H54 (cell line): ENCODE data around the gene EFL1.
"Not testable (repeated sequence)": the region's sequence is repeated elsewhere in the genome, so short reads cannot be mapped to it uniquely, and the experiment has no call there.

ENCODE experiments used
- DNase-seq: peaks from one replicate; pipeline ENCODE4 v3.0.0; 2011; ENCODE audit warnings: low spot score, mixed read lengths; ENCODE audit not compliant: insufficient read length
- FAIRE-seq: peaks from 3 replicates; lab custom pipeline; 2011; peaks lifted over from hg19 to GRCh38; lab: Jason Lieb, UNC
- POLR2A ChIP-seq: IDR thresholded peaks from 2 replicates; pipeline ENCODE4 v1.6.1; 2011; ENCODE audit warnings: low read depth, mild to moderate bottlenecking, low read length

Gene EFL1

DNA sequence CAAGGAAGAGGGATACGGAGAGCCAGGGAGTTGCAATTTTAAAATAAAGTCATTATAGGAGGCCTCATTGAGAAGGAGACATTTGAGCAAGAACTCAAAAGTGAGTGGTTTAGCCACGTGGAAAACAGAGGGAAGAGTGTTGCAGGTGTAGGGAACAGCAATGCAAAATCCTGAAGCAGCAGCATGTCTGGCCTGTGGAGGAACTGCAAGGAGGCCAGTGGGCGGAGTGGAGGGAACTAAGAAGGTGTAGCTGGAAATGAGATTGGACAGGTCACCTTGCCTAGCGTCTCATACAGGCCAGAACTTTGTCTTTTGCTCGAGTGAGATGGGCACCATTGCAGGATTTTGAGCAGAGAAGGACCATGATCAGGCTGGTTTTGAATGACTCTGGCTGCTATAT is 35.0 kb upstream of the EFL1 start:
- TF ChIP-seq POLR2A: no peak
- no peak for FAIRE-seq

DNA sequence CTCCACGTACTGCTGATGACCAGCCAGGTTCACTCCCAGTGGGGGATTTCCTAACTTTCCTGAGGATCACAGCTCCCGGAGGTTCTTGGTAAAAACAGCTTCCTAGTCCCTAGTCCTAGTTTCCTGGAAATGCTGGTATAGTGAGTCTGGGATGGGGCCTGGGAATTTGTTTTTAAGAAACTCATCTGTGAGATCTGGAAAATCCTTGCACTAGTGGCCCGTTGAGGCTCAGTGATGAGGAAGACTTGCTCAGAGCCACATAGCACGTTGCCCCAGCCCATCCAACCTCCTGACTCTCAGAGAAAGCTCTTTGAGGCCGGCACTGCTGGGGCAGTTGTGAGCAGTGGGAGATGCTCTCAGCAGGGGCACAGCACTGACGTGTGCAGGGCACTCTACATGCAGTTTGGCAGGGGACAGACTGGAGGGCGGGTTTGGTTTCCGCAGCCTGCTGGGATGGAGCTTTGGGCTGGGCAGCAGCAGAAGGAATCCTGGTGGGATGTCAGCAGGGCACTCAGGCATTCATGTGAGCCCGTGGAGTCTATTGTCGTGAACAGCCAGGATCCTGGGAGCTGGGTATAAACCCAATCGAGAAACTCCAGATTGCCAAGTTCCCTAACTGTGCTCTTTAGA is 31.6 kb upstream of the EFL1 start:
- FAIRE-seq (no peak), DNase-seq (no peak)
- no peak for TF ChIP-seq POLR2A

More for the DNA sequence above, 35.0 kb upstream of the EFL1 start:
- no peak for DNase-seq

DNA sequence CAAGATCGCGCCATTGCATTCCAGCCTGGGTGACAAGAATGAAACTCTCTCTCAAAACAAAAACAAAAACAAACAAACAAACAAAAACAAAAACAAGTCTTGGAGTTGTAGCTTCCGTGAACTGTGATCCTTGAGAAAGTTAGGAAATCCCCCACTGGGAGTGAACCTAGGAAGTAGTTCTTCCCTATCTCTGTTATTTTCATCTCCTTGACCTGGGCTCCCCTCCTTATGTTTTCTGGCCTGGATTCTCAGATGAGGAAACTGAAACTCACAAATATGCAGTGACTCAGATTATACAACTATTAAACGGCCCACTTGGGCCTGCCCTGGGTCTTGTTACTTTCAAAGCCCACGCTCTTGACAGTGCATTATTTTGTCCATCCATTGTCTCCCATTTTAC is 29.7 kb upstream of the EFL1 start:
- DNase-seq (no peak), FAIRE-seq (no peak)
- no peak for TF ChIP-seq POLR2A

DNA sequence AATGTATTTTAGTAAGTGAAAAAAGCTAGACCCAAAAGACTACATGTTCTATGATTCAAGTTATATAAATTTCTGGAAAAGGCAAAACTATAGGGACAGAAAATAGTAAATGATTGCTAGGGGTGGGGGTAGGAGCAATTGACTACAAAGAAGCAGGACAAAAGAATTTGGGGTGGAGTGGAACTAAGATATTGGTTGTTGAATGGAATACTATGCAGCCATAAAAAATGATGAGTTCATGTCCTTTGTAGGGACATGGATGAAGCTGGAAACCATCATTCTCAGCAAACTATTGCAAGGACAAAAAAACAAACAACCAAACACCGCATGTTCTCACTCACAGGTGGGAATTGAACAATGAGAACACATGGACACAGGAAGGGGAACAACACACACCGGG is 25.7 kb upstream of the EFL1 start:
- FAIRE-seq, DNase-seq: not testable (repeated sequence)

DNA sequence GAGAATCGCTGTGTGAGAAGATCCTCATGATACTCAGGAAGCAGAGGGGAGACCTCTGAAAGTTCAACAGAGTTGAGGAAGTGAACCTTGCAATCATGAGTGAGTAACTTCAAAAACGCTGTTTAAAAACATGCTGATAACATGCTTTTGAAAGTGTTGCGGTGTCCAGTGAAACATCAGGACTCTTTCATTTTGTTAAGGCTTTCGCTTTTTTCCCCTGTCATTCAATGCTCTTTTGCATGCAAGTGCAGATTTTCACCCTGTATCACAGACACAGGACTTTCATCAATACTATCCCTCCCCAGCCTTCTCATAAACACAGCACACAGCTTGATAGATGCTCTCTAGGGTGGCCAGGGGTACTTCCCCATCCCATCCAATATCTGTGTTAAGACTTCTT is 23.9 kb upstream of the EFL1 start:
- DNase-seq, FAIRE-seq: not testable (repeated sequence)

DNA sequence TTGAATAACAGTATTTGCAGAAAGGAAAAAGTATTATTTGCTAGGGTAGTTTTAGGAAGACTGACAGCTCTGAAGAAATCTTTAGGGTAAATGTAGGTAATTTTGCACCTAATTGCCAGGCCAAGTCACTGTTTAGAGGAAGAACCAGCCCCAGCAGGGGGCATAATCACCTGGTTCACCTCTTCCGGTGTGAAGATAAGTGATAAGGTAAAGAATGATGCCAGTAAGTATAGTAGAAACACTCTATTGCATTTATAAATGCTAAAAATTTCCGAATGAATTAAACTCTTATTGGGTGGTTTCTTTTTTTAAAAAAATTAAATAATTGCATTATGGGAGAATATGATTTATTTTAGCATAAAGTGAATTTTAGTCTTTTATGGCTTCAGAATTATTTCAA is 21.8 kb upstream of the EFL1 start:
- FAIRE-seq: peak; percentile 55
- not testable (repeated sequence) for DNase-seq

DNA sequence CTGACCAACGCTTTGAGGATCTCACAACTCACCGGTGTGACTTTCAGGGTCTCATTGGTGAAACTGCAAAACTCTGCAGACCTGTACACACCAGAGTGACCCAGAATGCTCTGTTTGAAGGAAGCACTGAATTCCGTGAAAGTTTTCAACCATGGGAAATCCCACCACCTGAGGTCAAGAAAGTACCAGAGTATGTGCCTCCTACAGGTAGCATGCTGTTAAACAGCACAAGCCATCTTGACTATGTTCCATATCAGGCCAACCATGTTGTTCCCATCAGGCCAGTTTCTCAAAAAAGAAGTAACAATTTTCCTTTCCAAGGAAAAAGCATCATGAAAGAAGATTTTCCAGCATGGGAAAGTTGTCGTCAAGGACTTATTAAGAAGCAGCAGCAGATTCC is 19.9 kb upstream of the EFL1 start:
- not testable (repeated sequence) for FAIRE-seq, DNase-seq

DNA sequence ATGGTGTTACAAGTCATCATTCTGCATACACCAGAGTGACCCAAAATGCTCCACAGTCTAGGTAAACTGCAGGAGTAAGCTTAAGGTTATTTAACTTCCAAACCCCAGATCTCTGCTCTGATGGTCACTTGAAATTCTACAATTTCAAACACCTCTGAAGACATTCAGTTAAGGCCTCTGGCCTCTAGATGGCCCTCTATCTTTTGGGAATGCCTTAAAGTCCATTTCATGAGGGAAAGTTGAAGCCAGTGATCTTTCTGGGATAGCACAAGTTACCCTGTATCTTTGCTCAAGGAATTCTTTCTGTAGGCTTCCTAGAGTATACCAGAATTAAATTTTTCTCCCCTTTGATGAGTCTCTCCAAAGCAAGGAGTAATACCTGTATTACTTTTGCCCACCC is 18.7 kb upstream of the EFL1 start:
- FAIRE-seq: peak; percentile 87
- DNase-seq: not testable (repeated sequence)

DNA sequence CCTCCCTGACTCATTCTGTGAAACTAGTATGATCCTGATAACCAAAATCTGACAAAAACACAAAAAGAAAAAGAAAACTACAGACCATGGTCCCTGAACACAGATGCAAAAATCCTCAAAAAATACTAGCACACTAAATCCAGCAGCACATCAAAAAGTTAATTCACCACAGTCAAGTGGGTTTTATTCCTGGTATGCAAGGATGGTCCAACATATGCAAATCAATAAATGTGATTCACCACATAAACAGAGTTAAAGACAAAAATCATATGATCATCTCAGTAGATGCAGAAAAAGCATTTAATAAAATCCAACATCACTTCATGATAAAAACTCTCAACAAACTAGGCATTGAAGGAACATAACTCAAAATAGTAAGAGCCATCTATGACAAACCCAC is 12.9 kb upstream of the EFL1 start:
- no peak for TF ChIP-seq POLR2A
- DNase-seq (no peak), FAIRE-seq (no peak)

DNA sequence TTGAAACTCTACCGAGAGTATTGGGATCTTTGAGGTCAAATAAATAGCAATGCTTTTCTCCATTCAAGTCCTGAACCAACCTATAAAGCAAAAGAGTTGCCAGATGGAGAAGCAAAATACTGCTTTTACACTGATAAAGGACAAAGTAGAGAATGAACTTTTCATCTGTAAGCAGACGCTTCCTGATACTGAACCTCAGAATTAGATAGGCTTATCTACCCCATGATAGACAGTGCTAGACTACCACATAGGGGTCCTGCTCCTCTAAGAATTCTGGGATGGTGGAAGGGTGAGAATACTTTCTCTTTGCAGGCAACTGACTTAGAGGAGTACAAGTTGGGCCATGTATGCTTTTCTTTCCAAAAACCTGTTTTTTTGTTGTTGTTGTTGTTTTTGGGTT is 9.6 kb upstream of the EFL1 start:
- DNase-seq (no peak), FAIRE-seq (no peak)
- TF ChIP-seq POLR2A: no peak

DNA sequence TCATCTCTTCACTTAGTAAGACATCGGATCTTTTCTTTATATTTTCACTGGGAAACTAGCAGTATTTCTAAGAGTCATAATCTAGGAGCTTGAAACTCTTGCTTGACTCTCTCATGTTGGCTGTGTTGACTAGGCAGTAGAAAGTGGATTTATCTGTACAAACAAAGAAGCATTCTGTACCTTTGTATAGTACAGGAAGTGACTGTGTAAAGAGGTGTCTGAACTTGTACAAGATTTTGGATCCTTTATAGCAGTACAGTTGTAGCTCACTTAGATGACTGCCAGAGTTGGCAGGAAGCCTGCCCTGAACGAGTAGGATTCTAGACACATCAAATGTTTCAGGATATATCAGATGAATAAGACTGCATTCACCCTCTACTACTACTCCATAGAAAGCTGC is 5.9 kb upstream of the EFL1 start:
- DNase-seq: not testable (repeated sequence)
- FAIRE-seq: peak; percentile 91

DNA sequence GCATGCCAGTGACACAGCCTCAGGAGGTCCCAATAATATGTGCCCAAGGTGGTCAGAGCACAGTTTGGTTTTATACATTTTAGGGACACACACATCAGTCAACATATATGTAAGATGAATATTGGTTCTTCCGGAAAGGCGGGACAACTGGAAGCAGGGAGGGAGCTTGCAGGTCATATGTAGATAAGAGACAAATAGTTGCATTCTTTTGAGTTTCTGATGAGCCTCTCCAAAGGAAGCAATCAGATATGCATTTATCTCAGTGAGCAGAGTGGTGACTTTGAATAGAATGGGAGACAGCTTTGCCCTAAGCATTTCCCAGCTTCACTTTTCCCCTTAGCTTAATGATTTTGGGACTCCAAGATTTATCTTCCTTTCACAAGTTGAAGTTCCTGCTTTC is 4.6 kb upstream of the EFL1 start:
- not testable (repeated sequence) for DNase-seq, FAIRE-seq

DNA sequence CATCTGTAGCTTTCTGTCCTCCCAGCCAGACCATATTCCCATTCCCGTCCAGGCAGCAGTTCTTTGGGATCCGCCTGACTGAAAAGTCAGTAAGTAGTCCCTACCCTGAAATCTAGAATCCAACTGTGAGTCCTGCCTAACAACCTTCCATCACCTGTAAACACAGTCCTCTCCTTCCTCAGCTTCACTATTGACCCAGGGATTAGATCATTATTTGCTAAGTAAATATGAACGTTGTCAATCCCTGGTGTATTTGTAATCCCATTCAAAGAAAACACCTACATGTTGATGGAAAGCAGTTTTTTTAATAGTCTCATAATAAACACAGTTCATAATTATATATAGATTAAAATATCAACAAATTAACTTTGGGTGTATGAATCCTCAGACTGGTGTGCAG is 816 bp upstream of the EFL1 start:
- no peak for DNase-seq
- FAIRE-seq: no peak
- TF ChIP-seq POLR2A: no peak

DNA sequence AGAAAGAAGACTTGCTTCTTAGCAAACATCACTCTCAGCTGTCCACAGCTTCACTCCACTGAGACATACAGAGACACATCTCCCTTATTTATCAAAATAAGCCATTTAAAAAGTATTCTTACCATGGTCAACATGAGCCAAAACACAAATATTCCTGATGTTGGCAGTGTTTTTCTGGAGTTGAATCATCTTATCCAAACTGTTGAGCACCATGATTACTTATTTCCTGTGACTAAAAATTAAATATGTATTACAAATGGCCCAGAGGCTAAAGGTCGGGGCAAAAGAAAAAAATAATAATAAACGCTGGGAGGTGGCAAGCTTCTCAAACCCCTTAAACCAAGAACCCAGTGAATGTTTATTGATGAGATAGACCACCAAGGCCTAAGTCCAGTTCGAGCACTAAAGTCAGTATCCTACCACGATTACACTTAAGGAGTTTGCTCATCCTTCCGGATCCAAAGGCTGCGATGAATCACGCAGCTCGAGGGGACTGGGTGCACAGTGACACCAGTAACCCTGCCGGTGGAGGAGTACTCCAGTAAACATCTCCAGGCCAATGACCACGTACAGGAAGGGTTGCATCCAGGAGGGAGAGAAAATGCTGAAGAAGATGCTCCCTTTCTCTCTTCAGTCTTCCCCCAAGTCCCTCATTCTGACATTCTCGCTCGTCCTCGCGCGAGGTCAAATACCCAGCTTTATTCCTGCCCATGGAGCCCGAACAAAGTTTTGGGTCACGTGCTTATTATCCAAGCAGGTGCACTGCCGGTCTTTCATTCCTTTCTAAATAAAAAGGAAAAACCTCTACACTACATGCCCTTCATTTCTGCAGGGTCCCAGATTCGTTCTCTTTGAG is 740 bp downstream of the EFL1 start:
- peak; percentile 13 for DNase-seq
- FAIRE-seq: peak; percentile 95

DNA sequence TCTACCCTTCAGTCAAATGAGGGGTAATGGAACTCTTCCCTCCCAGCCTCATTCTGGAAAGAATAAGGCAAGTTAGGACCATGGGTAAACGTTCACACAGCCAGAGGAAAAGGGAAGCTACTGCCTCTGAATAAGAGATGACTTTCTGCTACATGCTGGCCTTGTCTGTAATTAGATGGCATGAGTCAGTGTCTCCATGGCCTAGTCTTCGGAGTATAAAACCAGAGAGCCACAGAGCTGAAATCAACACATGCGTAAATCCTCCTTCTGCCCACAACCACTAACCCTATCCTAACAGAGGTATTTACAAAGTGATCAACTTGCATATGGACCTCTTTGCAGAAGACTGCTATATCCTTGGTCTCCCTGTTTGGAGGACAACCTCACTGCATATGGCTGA is 14.3 kb downstream of the EFL1 start:
- not testable (repeated sequence) for DNase-seq, FAIRE-seq

DNA sequence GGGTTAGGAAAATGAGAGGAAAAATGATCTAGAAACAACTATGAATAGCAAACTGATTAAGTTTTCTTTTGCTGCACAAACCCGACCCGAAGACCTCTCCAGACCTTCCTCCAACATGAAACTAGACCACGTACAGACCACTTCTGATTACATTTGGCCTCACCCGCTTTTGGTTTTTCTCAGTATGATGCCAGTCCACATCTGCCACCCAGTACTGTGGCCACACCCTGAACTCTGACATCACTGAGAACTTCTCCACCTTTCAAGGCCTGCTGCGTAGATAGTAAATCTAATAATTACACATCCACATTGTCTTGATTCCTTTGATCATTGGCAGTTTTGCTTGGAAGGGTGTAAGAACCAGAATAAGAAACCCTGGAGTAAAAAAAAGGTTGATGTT is 16.6 kb downstream of the EFL1 start:
- not testable (repeated sequence) for DNase-seq, FAIRE-seq

DNA sequence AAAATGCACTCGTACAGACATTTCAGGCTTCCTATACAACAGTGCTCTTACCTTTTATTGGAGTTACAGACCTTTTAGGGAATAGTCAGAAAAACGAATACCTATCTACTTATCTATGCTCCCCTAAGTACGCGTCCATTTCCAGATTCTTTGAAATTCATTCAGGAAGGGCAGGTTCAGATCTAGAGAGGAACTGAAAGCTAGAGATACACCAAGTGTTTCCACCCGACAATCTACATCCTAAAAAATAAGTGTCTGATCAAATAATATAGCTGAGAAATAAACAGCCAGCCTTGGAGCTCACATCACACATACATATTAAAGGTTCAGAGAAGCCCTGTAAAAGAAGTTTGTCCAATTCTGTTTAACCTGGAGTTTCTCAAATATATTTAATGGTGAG is 18.9 kb downstream of the EFL1 start:
- DNase-seq, FAIRE-seq: not testable (repeated sequence)

DNA sequence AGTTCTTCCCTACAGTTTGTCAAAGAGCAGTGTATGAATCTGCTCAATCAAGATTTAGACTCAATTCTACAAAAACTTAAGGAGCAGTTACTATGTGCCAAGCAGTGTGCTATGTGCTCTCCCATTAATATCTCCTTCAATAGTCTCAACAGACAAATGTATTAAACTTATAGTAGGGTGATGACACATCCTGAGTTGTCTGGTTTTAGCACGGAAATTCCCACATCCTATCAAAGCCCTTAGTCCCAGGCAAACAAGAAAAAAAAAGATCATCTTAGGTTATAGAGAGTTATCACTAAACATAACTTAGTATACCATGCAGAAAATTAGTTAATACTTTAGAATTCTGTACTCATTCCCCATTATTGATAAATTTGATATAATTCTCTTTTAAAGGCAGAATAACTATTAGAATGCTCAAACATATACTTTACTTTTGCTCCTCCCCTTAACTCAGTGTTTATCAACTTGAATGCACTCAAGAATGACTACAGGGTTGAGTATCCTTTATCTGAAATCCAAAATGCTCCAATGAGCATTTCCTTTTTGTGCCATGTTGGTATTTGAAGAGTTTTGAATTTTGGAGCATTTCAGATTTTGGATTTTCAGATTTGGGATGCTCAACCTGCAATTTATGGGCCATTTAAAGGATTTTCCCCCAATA is 20.6 kb downstream of the EFL1 start:
- FAIRE-seq, DNase-seq: not testable (repeated sequence)
